Measurements from ENCODE around the gene STK32C. TPM values are rescaled to one million over a fixed set of nuclear protein-coding genes. Genes with fewer than 3 reads are reported as not detected.

STK32C gene
- total RNA-seq, 1 donor from 2014 or later = 13.8 TPM

DNA sequence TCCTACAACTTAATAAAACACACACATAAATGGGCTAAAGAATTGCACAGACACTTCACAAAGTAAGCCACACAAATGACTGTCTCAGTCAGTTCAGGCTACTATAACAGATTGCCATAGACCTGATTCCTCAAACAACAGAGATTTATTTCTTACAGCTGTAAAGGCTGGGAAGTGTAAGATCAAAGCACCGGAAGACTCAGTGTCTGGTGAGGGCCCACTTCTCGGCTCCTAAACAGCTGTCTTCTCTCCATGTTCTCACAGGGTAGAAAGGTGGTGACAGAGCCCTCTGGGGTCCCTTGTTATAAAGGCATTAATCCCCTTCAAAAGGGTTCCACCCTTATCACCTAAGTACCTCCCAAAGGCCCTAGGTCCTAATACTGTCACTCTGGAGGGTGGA lies 18.3 kb downstream of the STK32C start:
- Mint-ChIP-seq H3K27me3 (peaks cover 4% of the 10 kb centered on the region), H3K4me3 (no peak overlapping the region), H3K4me1 (no peaks in the 10 kb centered on the region), H3K36me3 (ENCODE audit: low read depth) (no peaks in the 10 kb centered on the region), H3K27ac (no peak overlapping the region), H3K9me3 (peaks cover 3% of the 10 kb centered on the region)
- no peak for ATAC-seq (ENCODE audit: low read depth)
- DNase-seq = no peak
- CTCF ChIA-PET = no interaction called here
- intact Hi-C loops (cut with micrococcal nuclease) = no loop called here
- POLR2A ChIA-PET = no interaction called here
- no peak for TF ChIP-seq CTCF (IDR thresholded peaks at IDR 0.05)

GRCh38 chr10:132283604-132284382 lies 24.0 kb downstream of the STK32C start:
- Mint-ChIP-seq H3K27me3 (no peaks in the 10 kb centered on the region), H3K9me3 (no peaks in the 10 kb centered on the region), H3K4me3 (no peak overlapping the region), H3K4me1 (no peaks in the 10 kb centered on the region), H3K27ac (no peak overlapping the region), H3K36me3 (ENCODE audit: low read depth) (no peaks in the 10 kb centered on the region)
- POLR2A ChIA-PET = no interaction called here
- CTCF ChIA-PET = interaction anchor here (0.6 kb wide), 1 partner anchor 369 kb away, joined by 3 read pairs; no protein-coding TSS in a partner anchor
- DNase-seq (no peak), ATAC-seq (ENCODE audit: low read depth) (no peak)
- no peak for TF ChIP-seq CTCF (IDR thresholded peaks at IDR 0.05)
- intact Hi-C loops (cut with micrococcal nuclease) = no loop called here

DNA sequence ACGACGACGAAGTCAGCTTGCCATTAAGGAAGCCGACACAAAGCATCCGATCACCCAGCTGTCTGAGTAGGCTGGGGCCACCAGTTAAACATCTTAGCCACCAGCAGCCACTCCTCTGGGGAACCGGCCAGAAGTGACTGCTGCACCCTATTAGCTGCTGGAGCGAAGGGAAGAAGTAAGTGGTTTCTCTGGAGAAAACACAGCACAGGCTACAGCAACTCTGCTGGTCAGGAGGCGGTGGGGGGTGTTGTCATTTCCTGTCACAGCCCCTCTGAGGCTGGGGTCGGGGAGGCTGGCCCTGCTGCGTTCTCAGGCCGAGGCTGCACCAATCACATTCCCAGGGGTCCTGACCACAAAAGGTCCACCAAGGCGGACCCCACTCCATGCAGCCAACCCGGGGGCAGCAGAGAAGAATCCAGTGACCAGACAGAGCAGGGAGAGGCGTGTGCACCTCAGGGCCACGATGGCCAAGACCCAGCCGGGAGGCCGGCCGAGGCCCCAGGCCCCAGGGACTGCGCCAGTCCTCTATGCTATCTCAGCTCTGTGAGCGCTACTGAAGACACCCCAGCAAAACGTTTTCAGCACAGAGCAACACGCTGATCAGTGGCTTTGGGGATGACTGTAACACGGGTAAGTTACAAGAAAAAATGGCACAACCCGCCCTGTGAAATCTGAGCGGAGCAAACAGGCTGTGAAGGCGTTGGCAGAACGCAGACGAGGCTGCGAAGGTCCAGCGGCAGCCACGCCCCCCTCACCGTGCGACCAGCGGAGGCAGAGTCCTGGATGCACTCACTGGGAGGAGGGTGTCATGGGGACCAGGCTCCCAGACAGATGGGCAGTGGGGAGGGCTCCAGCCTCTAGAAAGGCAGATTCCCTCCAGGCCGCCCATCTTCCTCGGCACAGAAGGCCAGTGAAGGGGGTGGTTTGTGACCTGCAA lies 24.8 kb downstream of the STK32C start:
- no peak for ATAC-seq (ENCODE audit: low read depth)
- no peaks in the 10 kb centered on the region for H3K36me3 Mint-ChIP-seq (ENCODE audit: low read depth)
- no peak for TF ChIP-seq CTCF (IDR thresholded peaks at IDR 0.05)
- H3K27me3 Mint-ChIP-seq = no peaks in the 10 kb centered on the region
- ChIA-PET CTCF (interaction anchor here (0.6 kb wide), 1 partner anchor 370 kb away, joined by 3 read pairs; no protein-coding TSS in a partner anchor), POLR2A (no interaction called here)
- no peak overlapping the region for H3K27ac Mint-ChIP-seq
- no peak overlapping the region for H3K4me3 Mint-ChIP-seq
- DNase-seq = no peak
- no peaks in the 10 kb centered on the region for H3K9me3 Mint-ChIP-seq
- H3K4me1 Mint-ChIP-seq = no peaks in the 10 kb centered on the region
- intact Hi-C loops (cut with micrococcal nuclease) = no loop called here

- Mint-ChIP-seq H3K27ac (no peak overlapping the region), H3K27me3 (no peaks in the 10 kb centered on the region)
- POLR2A ChIA-PET = no interaction called here
These were observed 25.7 kb downstream of the STK32C start for GRCh38 chr10:132281915-132282666.

More at GRCh38 chr10:132281915-132282666, 25.7 kb downstream of the STK32C start:
- Mint-ChIP-seq H3K4me3 (no peak overlapping the region), H3K4me1 (no peaks in the 10 kb centered on the region), H3K36me3 (ENCODE audit: low read depth) (no peaks in the 10 kb centered on the region), H3K9me3 (no peaks in the 10 kb centered on the region)
- no peak for TF ChIP-seq CTCF (IDR thresholded peaks at IDR 0.05)
- DNase-seq = no peak
- ATAC-seq (ENCODE audit: low read depth) = no peak
- CTCF ChIA-PET = no interaction called here
- intact Hi-C loops (cut with micrococcal nuclease) = no loop called here
